CD14-positive monocyte (primary cell): Measurements from ENCODE around the gene SLC39A3. TPM values are rescaled to one million over a fixed set of nuclear protein-coding genes. Genes with fewer than 3 reads are reported as not detected.

Experiments used
- DNase-seq, 3 donors: peaks; one replicate each; pipeline ENCODE4 v3.0.0-alpha.2; 2011 to 2022
- H2AFZ ChIP-seq: 2 replicates; pipeline ENCODE4 v1.6.0; 2012; ENCODE audit warnings: mild to moderate bottlenecking, low read depth, low read length, inconsistent platforms; ENCODE audit not compliant: insufficient read depth, poor library complexity, severe bottlenecking
- H3K27ac ChIP-seq, 2 donors: 1 replicate in 1 of 2; 2 replicates in 1 of 2; pipeline ENCODE4 v1.5.1; 2012 to 2013; ENCODE audit warnings: low read length in 2 of 2, control low read depth in 1 of 2, inconsistent platforms in 1 of 2, low read depth in 1 of 2, mild to moderate bottlenecking in 1 of 2
- H3K27me3 ChIP-seq, 2 donors: one replicate each; pipeline versions ENCODE4 v1.6.0 to v1.6.1; 2011 to 2013; ENCODE audit warnings: low read length in 2 of 2; ENCODE audit not compliant: control insufficient read depth in 2 of 2, insufficient read depth in 2 of 2
- H3K36me3 ChIP-seq, 2 donors: replicated peaks in 1 of 2; 1 replicate in 1 of 2; 2 replicates in 1 of 2; pipeline versions ENCODE4 v1.5.1 to v1.6.1; 2012 to 2013; ENCODE audit warnings: low read length in 2 of 2, control low read depth in 1 of 2, inconsistent platforms in 1 of 2, mild to moderate bottlenecking in 1 of 2; ENCODE audit not compliant: insufficient read depth in 2 of 2, control insufficient read depth in 1 of 2
- H3K4me1 ChIP-seq, 2 donors: 1 replicate in 1 of 2; 2 replicates in 1 of 2; pipeline versions ENCODE4 v1.5.1 to v1.6.1; 2012 to 2013; ENCODE audit warnings: low read length in 2 of 2, control low read depth in 1 of 2, inconsistent platforms in 1 of 2, mild to moderate bottlenecking in 1 of 2, moderate library complexity in 1 of 2; ENCODE audit not compliant: insufficient read depth in 2 of 2, control insufficient read depth in 1 of 2
- H3K4me2 ChIP-seq: replicated peaks from 2 replicates; pipeline ENCODE3; 2012; ENCODE audit warnings: low read length, moderate library complexity, mild to moderate bottlenecking; ENCODE audit not compliant: poor library complexity, severe bottlenecking; ENCODE audit errors: extremely low read depth
- H3K4me3 ChIP-seq, 3 experiments: fragments of 200-600 bp in 1 of 3; sonication (generic) in 1 of 3; replicated peaks in 1 of 3; 1 replicate in 2 of 3; 2 replicates in 1 of 3; pipeline ENCODE4 v1.5.1; 2011 to 2013; ENCODE audit warnings: low read length in 3 of 3, mild to moderate bottlenecking in 3 of 3, control low read depth in 2 of 3, low read depth in 2 of 3, inconsistent platforms in 1 of 3, moderate library complexity in 1 of 3
- H3K79me2 ChIP-seq: 2 replicates; pipeline ENCODE4 v1.6.0; 2012; ENCODE audit warnings: mild to moderate bottlenecking, control low read depth, inconsistent platforms, low read length, moderate library complexity; ENCODE audit not compliant: insufficient read depth
- H3K9ac ChIP-seq: 2 replicates; pipeline ENCODE4 v1.6.0; 2017; ENCODE audit warnings: low read length, mild to moderate bottlenecking; ENCODE audit not compliant: insufficient read depth, poor library complexity, severe bottlenecking
- H3K9me3 ChIP-seq, 2 donors: replicated peaks in 1 of 2; 1 replicate in 1 of 2; 2 replicates in 1 of 2; pipeline versions ENCODE4 v1.5.1 to v1.6.1; 2012 to 2013; ENCODE audit warnings: low read length in 2 of 2, control low read depth in 1 of 2; ENCODE audit not compliant: control insufficient read depth in 1 of 2, insufficient read depth in 1 of 2
- H4K20me1 ChIP-seq: 2 replicates; pipeline ENCODE4 v1.6.0; 2012; ENCODE audit warnings: mild to moderate bottlenecking, low read length, control low read depth, moderate library complexity; ENCODE audit not compliant: insufficient read depth
- H3K27ac Mint-ChIP-seq, 7 donors: one replicate each; pipeline ENCODE4 v1.8.0; 2020; ENCODE audit warnings: mild to moderate bottlenecking in 7 of 7, mixed read lengths in 7 of 7, moderate library complexity in 6 of 7, inconsistent platforms in 2 of 7
- H3K27me3 Mint-ChIP-seq, 3 donors: one replicate each; pipeline ENCODE4 v1.8.0; 2021 to 2022; ENCODE audit warnings: low read depth in 3 of 3, mild to moderate bottlenecking in 3 of 3, mixed read lengths in 3 of 3, moderate library complexity in 3 of 3, inconsistent platforms in 1 of 3
- H3K36me3 Mint-ChIP-seq, 2 donors: one replicate each; pipeline ENCODE4 v1.8.0; 2020; ENCODE audit warnings: mixed read lengths in 2 of 2, inconsistent platforms in 1 of 2, mild to moderate bottlenecking in 1 of 2
- H3K4me1 Mint-ChIP-seq: one replicate; pipeline ENCODE4 v1.8.0; 2020; ENCODE audit warnings: mild to moderate bottlenecking, mixed read lengths
- H3K4me3 Mint-ChIP-seq, 2 donors: one replicate each; pipeline ENCODE4 v1.8.0; 2020; ENCODE audit warnings: mild to moderate bottlenecking in 2 of 2, mixed read lengths in 2 of 2, moderate library complexity in 1 of 2
- H3K9me3 Mint-ChIP-seq, 7 donors: one replicate each; pipeline ENCODE4 v1.8.0; 2020 to 2022; ENCODE audit warnings: mixed read lengths in 7 of 7, mild to moderate bottlenecking in 6 of 7, moderate library complexity in 6 of 7, inconsistent platforms in 2 of 7
- WGBS: methylation state at CpG from one replicate; pipeline ENCODE4 v1.1.5; 2013; ENCODE audit warnings: missing lambda C conversion rate; ENCODE audit not compliant: insufficient coverage; 5-methylcytosine and 5-hydroxymethylcytosine counted together
- intact Hi-C, 2 donors: fragments of 100-400 bp; cut with micrococcal nuclease; formaldehyde crosslinking; loops; one replicate each; pipeline versions ENCODE4 v1.15.0 to v1.15.1; 2023
- polyA plus RNA-seq, 3 donors: library from polyadenylated mRNA; depleted of rRNA in 1 of 3; unstranded in 2 of 3; stranded (reverse) in 1 of 3; fragments of 300-500 nt in 2 of 3; fragments of >200 nt in 1 of 3; fragmentation: Illumina TruSeq in 2 of 3; gene quantifications; 1 replicate in 2 of 3; 2 replicates in 1 of 3; pipeline ENCODE4 v1.2.3, GENCODE V29; 2012 to 2021
- TF ChIP-seq, protein P1 (sequence below): fragments of 200-600 bp; IDR thresholded peaks from one replicate; pipeline ENCODE4 v1.8.0; 2022; ENCODE audit warnings: antibody characterized with exemption, mild to moderate bottlenecking

The SLC39A3 gene
- polyA plus RNA-seq, 3 donors = 14.2 to 39.5 (median 37.0) TPM

DNA sequence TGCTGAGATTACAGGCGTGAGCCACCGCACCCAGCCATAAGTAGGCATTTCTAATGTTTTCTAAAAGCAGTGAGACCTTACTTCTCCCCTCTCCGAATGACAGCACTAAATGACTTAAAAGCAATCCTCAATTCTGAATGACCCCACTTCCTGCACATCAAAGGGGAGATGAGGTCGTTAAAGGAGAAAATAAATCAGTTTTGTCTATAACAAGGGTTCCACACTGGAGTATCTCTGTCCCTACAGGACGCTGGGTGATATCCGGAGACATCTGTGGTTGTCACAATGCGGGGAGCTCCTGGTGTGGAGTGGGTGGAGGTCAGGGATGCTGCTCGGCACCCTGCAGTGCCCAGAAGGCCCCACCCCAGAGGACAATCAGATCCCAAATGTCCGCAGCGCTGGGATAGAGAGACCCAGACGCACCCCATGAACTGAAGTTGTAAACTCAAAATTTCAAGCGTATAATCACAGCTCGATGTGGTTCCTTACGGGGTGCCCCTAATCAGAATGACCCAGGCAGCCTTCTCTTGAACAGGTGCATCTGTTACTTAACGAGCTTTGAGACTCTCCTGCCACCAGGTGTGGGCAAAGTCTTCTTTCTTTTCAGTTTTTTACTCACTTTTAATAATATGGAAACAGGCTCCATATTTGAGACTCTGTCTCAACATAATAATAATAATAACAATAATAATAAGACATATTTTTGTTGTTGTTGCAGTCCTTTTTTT lies 40.2 kb downstream of the SLC39A3 start:
- intact Hi-C loops = loop anchor here in 1 of 2 donors (5.0 kb wide), 1 partner anchor 37 kb away; no protein-coding TSS in a partner anchor
- Mint-ChIP-seq H3K4me3 (no peak overlapping the region), H3K27me3 (peaks cover 0 to 6% (median 5%) of the 10 kb centered on the region in 3 donors), H3K4me1 (peaks cover 45% of the 10 kb centered on the region), H3K9me3 (no peaks in the 10 kb centered on the region), H3K27ac (peak overlapping the region in 1 of 7 donors; percentile 30), H3K36me3 (no peaks in the 10 kb centered on the region)
- Histone ChIP-seq H3K27me3 (no peaks in the 10 kb centered on the region), H3K9ac (no peak overlapping the region), H3K36me3 (no peaks in the 10 kb centered on the region), H3K79me2 (peaks cover 9% of the 10 kb centered on the region), H3K4me1 (peaks cover 22 to 23% of the 10 kb centered on the region in 2 donors), H4K20me1 (no peaks in the 10 kb centered on the region), H3K9me3 (no peaks in the 10 kb centered on the region), H3K4me2 (no peak overlapping the region), H3K27ac (no peak overlapping the region), H3K4me3 (no peak overlapping the region), H2AFZ (no peak overlapping the region)
- TF ChIP-seq, protein P1, sequence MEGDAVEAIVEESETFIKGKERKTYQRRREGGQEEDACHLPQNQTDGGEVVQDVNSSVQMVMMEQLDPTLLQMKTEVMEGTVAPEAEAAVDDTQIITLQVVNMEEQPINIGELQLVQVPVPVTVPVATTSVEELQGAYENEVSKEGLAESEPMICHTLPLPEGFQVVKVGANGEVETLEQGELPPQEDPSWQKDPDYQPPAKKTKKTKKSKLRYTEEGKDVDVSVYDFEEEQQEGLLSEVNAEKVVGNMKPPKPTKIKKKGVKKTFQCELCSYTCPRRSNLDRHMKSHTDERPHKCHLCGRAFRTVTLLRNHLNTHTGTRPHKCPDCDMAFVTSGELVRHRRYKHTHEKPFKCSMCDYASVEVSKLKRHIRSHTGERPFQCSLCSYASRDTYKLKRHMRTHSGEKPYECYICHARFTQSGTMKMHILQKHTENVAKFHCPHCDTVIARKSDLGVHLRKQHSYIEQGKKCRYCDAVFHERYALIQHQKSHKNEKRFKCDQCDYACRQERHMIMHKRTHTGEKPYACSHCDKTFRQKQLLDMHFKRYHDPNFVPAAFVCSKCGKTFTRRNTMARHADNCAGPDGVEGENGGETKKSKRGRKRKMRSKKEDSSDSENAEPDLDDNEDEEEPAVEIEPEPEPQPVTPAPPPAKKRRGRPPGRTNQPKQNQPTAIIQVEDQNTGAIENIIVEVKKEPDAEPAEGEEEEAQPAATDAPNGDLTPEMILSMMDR = no peak
- WGBS = 89% methylated on average over 9 of the region's 15 CpGs
- peak in 1 of 3 donors; percentile 0 for DNase-seq

DNA sequence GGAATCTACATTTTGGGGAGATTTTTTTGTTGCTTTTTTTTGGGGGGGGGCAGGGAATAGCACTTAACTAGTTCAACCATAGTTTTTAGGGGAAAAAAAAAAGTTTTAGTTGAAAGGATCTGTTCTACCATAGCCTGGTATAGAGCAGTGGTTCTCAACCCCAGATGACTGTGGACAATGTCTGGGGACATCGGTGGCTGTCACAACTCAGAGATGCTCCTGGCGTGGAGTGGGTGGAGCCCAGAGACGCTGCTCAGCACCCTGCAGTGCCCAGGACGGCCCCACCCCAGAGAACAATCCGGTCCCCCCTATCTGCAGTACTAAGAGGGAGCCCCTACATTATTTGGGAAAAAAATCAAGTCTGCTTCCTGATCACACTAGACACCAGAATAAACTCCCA lies 45.6 kb downstream of the SLC39A3 start:
- Mint-ChIP-seq H3K27ac (peak overlapping the region in 2 of 7 donors; percentile 8 to 51), H3K4me3 (no peak overlapping the region), H3K9me3 (peaks cover 0 to 5% (median 0%) of the 10 kb centered on the region in 7 donors), H3K36me3 (no peaks in the 10 kb centered on the region), H3K27me3 (peaks cover 0 to 6% (median 0%) of the 10 kb centered on the region in 3 donors), H3K4me1 (peaks cover 34% of the 10 kb centered on the region)
- Histone ChIP-seq H3K36me3 (no peaks in the 10 kb centered on the region), H3K4me1 (peaks cover 14 to 16% of the 10 kb centered on the region in 2 donors), H2AFZ (no peak overlapping the region), H3K4me3 (no peak overlapping the region), H4K20me1 (no peaks in the 10 kb centered on the region), H3K4me2 (no peak overlapping the region), H3K9me3 (no peaks in the 10 kb centered on the region), H3K9ac (no peak overlapping the region), H3K79me2 (peaks cover 3% of the 10 kb centered on the region), H3K27ac (no peak overlapping the region), H3K27me3 (no peaks in the 10 kb centered on the region)
- intact Hi-C loops = loop anchor here in 1 of 2 donors (5.0 kb wide), 1 partner anchor 37 kb away; no protein-coding TSS in a partner anchor
- 58% methylated on average over 3 of the region's 5 CpGs for WGBS
- DNase-seq = no peak
- TF ChIP-seq, protein P1 = no peak
